Fibroblast of villous mesenchyme (primary cell): ENCODE results near the gene PRPSAP2. TPM values are rescaled to one million over a fixed set of nuclear protein-coding genes. Genes with fewer than 3 reads are reported as not detected.
A peak's percentile ranks its signal among the peaks of the same experiment; 100 is the strongest.
"Not testable (repeated sequence)": the region's sequence is repeated elsewhere in the genome, so short reads cannot be mapped to it uniquely, and the experiment has no call there.

ENCODE experiments used
- DNase-seq: peaks from one replicate; pipeline ENCODE4 v3.0.0-alpha.2; 2010; ENCODE audit warnings: low read depth
- H3K4me3 ChIP-seq: 2 replicates; pipeline ENCODE4 v1.5.1; 2011; ENCODE audit warnings: low read depth, mild to moderate bottlenecking, low read length
- total RNA-seq: library from RNA; depleted of rRNA; stranded (reverse); fragments of >200 nt; gene quantifications from 2 replicates; pipeline ENCODE4 v1.2.3, GENCODE V29; 2012
- TF ChIP-seq, protein P1 (sequence below): IDR thresholded peaks from 2 replicates; pipeline ENCODE4 v1.5.1; 2012; ENCODE audit warnings: low read depth, mild to moderate bottlenecking, low read length; ENCODE audit not compliant: insufficient read depth

Gene PRPSAP2, protein sequence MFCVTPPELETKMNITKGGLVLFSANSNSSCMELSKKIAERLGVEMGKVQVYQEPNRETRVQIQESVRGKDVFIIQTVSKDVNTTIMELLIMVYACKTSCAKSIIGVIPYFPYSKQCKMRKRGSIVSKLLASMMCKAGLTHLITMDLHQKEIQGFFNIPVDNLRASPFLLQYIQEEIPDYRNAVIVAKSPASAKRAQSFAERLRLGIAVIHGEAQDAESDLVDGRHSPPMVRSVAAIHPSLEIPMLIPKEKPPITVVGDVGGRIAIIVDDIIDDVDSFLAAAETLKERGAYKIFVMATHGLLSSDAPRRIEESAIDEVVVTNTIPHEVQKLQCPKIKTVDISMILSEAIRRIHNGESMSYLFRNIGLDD
- 37.7 and 51.4 TPM in 2 replicates for total RNA-seq

DNA sequence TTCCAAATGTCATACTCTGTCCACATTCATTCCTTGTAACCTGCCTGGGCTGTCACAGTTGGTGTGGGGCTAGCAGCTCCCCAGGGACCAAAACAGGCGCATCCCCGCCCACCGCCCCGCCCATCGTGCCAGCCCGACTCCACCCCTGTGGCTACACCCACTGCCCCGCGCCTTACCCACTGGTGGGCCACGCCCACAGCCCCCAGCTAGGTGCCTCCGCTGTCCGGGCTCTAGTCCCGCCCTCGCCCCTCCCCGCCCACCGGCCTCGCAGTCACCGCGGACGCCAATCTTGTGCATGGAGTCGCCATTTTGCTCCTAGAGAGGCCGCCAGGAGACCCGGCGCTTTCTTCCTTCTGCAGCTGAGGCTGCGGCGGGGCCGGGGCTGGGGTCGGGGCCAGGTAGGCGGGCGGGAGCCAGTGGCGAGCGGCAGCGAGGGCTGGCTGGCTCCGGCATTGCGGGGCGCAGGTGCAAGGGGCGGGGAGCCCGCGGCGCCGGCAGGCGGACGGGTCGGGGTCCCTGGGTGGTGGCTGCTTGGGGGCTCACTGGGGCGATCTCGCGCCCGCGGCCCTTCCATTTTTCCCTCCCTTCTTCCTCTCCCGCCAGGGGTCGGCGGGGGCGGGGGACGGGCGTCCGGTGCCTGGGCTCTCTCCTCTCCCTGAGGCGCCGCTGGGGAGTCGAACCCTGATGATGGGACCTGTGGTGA, at the start of gene PRPSAP2:
PRPSAP2 (plus strand) TSS at position 268 of the 703 bp plus-strand sequence. CDS start 7,703 bp downstream, outside the sequence.
- DNase-seq: peak; percentile 93
- TF ChIP-seq, protein P1, sequence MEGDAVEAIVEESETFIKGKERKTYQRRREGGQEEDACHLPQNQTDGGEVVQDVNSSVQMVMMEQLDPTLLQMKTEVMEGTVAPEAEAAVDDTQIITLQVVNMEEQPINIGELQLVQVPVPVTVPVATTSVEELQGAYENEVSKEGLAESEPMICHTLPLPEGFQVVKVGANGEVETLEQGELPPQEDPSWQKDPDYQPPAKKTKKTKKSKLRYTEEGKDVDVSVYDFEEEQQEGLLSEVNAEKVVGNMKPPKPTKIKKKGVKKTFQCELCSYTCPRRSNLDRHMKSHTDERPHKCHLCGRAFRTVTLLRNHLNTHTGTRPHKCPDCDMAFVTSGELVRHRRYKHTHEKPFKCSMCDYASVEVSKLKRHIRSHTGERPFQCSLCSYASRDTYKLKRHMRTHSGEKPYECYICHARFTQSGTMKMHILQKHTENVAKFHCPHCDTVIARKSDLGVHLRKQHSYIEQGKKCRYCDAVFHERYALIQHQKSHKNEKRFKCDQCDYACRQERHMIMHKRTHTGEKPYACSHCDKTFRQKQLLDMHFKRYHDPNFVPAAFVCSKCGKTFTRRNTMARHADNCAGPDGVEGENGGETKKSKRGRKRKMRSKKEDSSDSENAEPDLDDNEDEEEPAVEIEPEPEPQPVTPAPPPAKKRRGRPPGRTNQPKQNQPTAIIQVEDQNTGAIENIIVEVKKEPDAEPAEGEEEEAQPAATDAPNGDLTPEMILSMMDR: no peak
- peak within 1 kb of the TSS; percentile 76 for H3K4me3 ChIP-seq

DNA sequence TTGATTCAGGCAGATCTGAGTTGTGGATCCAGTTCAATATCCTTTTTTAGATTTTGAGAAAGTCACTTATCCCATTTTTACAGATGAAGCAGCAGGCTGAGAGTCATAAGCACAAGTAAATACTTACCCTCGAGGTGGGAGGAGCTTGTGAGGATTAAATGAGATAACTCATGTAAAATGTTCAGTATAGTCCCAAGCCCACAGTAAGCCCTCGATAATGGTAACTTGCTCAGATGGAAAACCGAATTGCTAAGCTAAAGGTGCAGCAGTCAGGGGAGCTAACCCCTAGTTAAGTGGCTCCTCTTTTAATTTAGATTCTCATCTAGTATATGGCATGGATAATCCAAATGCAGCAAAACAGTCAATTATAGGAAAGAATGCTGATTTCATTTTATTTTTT, 42.0 kb upstream of the PRPSAP2 start:
- DNase-seq, H3K4me3 ChIP-seq: not testable (repeated sequence)

DNA sequence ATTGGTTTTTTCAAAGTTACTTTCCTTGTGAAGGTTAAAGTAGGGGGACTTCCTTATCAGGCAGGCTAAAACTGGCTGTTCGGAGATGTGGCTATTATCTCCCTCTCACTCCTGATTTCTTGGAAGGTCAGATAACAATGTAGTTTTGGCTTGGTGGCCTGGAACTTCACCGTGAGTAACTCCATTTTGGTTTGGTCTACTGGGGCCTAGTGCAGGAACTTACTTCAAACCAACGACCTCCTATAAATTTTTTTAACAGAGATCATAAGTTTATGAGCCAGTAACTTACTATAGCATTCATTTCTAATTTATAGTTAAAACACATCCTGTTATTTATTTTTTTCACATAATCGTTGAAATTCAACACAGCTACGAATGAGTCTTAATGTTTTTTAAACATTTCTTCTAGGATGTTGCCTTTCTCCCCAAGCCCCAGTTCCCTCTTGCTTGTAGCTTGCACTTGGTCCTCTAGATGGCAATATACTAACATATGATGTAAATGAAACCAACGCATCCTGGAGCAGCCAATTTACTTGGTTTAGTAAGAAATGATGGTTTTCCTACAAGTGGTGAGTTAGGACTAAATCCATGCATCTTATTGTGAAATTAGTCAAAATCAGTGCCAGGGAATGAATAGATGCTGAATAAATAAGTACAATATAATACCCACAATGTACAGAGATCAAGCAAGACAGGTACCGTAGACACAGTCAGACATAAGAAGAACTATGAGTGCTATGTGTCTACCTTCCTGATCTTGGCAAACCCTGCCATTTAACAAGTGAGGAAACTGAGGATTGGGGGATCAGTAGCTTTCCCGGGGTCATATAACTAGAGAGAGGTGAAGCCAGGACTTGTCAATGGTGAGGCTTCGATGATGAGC, 41.2 kb upstream of the PRPSAP2 start:
- peak; percentile 77 for DNase-seq
- not testable (repeated sequence) for H3K4me3 ChIP-seq
- TF ChIP-seq, protein P1: peak; percentile 56

DNA sequence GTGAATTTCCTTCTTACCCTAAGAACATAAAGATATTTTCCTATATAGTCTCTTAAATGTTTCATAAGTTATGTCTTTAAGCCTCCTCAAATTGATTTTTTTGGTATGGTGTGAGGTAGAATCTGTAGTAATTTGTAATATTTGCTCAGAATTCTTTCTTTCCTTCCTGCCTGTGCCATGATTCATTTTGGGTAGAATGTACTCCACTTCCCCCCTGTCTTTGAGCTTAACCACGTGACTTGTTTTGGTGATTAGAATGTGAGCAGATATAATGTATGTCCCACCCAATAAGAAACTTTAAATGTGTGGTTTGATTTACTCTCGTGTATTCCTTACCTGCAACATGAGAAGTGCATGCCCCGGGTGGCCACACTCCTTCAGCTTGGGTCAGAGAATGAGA, 36.5 kb upstream of the PRPSAP2 start:
- DNase-seq, H3K4me3 ChIP-seq: not testable (repeated sequence)

DNA sequence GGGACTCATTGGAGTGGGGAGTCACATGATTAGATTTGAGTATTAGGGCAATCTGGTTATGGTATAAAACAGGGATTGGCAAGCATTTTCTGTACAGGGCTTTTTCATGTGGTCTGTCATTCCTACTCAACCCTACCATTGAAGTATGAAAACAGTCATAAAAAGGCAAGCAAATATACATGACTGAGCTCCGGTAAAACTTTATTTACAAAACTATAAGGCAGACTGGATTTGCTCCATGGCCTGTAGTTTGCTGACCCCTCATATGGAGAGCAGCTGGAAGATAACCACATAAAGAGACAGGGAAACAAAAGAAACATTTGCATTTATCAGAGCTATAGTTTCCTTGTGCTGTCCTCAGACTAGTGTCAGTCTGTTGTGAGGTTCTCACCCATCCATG, 30.3 kb upstream of the PRPSAP2 start:
- not testable (repeated sequence) for DNase-seq, H3K4me3 ChIP-seq

DNA sequence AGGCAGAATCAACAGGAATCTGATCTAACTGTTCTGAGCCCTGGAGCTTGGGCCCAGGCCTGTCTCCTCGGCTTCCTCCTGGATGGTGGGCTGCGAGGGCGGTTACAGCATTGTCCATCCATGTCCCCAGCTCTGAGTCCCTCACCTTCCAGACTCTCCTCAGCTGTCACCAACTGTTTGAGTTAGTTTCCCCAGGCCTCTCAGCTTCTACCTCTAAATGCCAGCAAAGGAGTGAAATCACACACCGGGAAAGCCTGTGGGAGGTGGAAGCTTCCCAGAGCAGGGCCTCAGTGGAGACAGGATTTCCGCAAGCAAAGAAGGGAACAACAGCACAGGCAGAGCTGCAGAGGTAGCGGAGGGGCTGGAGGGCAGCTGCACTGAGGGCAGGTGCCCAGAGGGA, 9.4 kb upstream of the PRPSAP2 start:
- TF ChIP-seq, protein P1: no peak
- DNase-seq: no peak
- no peak overlapping the region for H3K4me3 ChIP-seq

DNA sequence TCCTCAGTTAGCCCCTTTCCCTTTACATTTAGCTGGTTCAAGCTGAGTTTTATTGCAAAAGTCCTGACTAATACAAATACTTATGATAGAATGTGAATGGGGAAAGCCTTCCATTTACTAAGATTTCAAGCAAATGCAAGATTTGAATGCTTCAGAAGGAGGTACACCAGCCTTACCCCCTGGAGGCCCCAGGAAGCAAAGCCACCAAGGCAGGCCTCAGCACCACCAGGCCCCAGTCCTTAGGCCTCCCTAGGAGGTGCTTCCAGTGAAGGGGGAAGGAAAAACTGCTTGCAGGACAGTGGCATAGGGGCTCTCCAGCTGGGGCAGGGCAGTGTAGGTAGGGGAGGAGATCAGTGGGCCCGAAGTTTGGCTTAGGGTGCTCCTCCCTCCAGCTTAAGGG, 7.3 kb upstream of the PRPSAP2 start:
- TF ChIP-seq, protein P1: no peak
- no peak overlapping the region for H3K4me3 ChIP-seq
- DNase-seq: no peak

DNA sequence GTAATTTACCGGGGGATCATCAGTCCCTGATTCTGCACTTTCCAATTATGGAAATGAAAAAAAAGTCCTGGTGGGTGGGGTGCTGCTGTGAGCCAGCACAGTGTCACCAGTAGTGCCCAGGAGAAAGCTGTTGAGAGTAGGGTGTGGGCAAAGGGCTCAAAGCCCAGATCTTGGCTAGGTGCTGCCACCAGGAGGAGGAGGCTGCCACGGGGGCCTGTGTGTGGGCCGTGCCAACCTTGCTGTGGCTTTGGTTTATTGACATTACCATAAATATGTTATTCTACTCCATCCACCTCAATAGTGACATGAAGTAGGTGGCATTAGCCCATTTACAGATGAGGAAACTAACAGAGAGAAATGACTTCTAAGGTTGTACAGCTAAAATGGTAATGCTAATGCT, 6.7 kb upstream of the PRPSAP2 start:
- no peak for DNase-seq
- TF ChIP-seq, protein P1: no peak
- no peak overlapping the region for H3K4me3 ChIP-seq
